Esophagus muscularis mucosa (tissue), 4 donors: Measurements from ENCODE around the gene ACSM3. TPM values are rescaled to one million over a fixed set of nuclear protein-coding genes. Genes with fewer than 3 reads are reported as not detected.
"Not testable (repeated sequence)": the region's sequence is repeated elsewhere in the genome, so short reads cannot be mapped to it uniquely, and the experiment has no call there.

Source experiments
- DNase-seq: peaks from one replicate; pipeline ENCODE4 v3.0.0-alpha.2; 2017; ENCODE audit errors: extremely low spot score
- H3K27ac ChIP-seq, 4 donors: fragments of 200-600 bp; sonication (generic); replicated peaks in 1 of 4; 1 replicate in 3 of 4; 2 replicates in 1 of 4; pipeline ENCODE4 v1.5.1; 2016 to 2019; ENCODE audit warnings: mild to moderate bottlenecking in 1 of 4
- H3K27me3 ChIP-seq, 4 donors: fragments of 200-600 bp; sonication (generic); one replicate each; pipeline versions ENCODE4 v1.5.1 to v1.6.0; 2016 to 2019
- H3K36me3 ChIP-seq, 4 donors: fragments of 200-600 bp; sonication (generic); one replicate each; pipeline ENCODE4 v1.5.1; 2016 to 2019
- H3K4me1 ChIP-seq, 4 donors: fragments of 200-600 bp; sonication (generic); one replicate each; pipeline ENCODE4 v1.5.1; 2016 to 2019
- H3K4me3 ChIP-seq, 4 donors: fragments of 200-600 bp; sonication (generic); 1 replicate in 2 of 4; 2 replicates in 2 of 4; pipeline ENCODE4 v1.5.1; 2016 to 2019; ENCODE audit warnings: mild to moderate bottlenecking in 4 of 4, moderate library complexity in 1 of 4
- H3K9me3 ChIP-seq, 4 donors: fragments of 200-600 bp; sonication (generic); 1 replicate in 3 of 4; 2 replicates in 1 of 4; pipeline ENCODE4 v1.5.1; 2016 to 2019
- EP300 ChIP-seq: sonication (generic); formaldehyde crosslinking; IDR thresholded peaks from one replicate; pipeline ENCODE4 v1.6.1; 2017; ENCODE audit warnings: antibody characterized with exemption
- POLR2A ChIP-seq: fragments of 450-650 bp; IDR thresholded peaks from one replicate; pipeline ENCODE4 v1.6.1; 2017; ENCODE audit warnings: antibody characterized with exemption, moderate library complexity, mild to moderate bottlenecking, low read depth
- POLR2AphosphoS5 ChIP-seq, 2 donors: sonication (generic); formaldehyde crosslinking; IDR thresholded peaks; one replicate each; pipeline ENCODE4 v1.6.1; 2017; ENCODE audit warnings: antibody characterized with exemption in 2 of 2
- WGBS: methylation state at CpG from one replicate; pipeline ENCODE4 v1.1.5; 2018; 5-methylcytosine and 5-hydroxymethylcytosine counted together
- intact Hi-C: fragments of 100-400 bp; cut with DNase I; formaldehyde crosslinking; loops from one replicate; pipeline ENCODE4 v1.15.1; 2023
- total RNA-seq, 4 donors: library from RNA; depleted of rRNA; stranded (reverse); fragments of >200 nt; gene quantifications; one replicate each; pipeline versions ENCODE4 v1.1.0 to v1.2.1, GENCODE V29; 2016
- TF ChIP-seq, protein P1 (sequence below), 3 experiments: fragments of 200-600 bp in 2 of 3; fragments of 450-650 bp in 1 of 3; sonication (generic) in 2 of 3; IDR thresholded peaks; one replicate each; pipeline ENCODE4 v1.5.1; 2017 to 2019; ENCODE audit warnings: antibody characterized with exemption in 3 of 3, mild to moderate bottlenecking in 2 of 3, moderate library complexity in 1 of 3

Gene ACSM3
- total RNA-seq, 4 donors from 2014 or later = 4.3 to 11.0 (median 5.9) TPM

- Histone ChIP-seq H3K36me3 (peaks cover 0 to 21% (median 8%) of the 10 kb centered on the region in 4 donors), H3K27me3 (no peaks in the 10 kb centered on the region), H3K4me3 (no peak overlapping the region), H3K9me3 (no peaks in the 10 kb centered on the region), H3K4me1 (peaks cover 5 to 31% (median 26%) of the 10 kb centered on the region in 4 donors), H3K27ac (no peak overlapping the region)
- intact Hi-C loops = loop anchor here (5.0 kb wide), 1 partner anchor 279 kb away; no protein-coding TSS in a partner anchor
- TF ChIP-seq POLR2A = no peak
- TF ChIP-seq, protein P1, sequence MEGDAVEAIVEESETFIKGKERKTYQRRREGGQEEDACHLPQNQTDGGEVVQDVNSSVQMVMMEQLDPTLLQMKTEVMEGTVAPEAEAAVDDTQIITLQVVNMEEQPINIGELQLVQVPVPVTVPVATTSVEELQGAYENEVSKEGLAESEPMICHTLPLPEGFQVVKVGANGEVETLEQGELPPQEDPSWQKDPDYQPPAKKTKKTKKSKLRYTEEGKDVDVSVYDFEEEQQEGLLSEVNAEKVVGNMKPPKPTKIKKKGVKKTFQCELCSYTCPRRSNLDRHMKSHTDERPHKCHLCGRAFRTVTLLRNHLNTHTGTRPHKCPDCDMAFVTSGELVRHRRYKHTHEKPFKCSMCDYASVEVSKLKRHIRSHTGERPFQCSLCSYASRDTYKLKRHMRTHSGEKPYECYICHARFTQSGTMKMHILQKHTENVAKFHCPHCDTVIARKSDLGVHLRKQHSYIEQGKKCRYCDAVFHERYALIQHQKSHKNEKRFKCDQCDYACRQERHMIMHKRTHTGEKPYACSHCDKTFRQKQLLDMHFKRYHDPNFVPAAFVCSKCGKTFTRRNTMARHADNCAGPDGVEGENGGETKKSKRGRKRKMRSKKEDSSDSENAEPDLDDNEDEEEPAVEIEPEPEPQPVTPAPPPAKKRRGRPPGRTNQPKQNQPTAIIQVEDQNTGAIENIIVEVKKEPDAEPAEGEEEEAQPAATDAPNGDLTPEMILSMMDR (IDR thresholded peaks at IDR 0.05) = no peak
- TF ChIP-seq EP300 = no peak
- TF ChIP-seq POLR2AphosphoS5 (IDR thresholded peaks at IDR 0.05) = no peak
- 91% methylated on average over 2 of the region's 2 CpGs for WGBS
- no peak for DNase-seq
These were observed 39.4 kb downstream of the ACSM3 start for GRCh38 chr16:20803192-20803560.

GRCh38 chr16:20803561-20804214, 39.9 kb downstream of the ACSM3 start:
- TF ChIP-seq, protein P1 (IDR thresholded peaks at IDR 0.05) = no peak
- TF ChIP-seq POLR2AphosphoS5 (IDR thresholded peaks at IDR 0.05) (no peak), EP300 (no peak), POLR2A (no peak)
- WGBS = 91% methylated on average over 7 of the region's 7 CpGs
- no peak for DNase-seq
- H3K9me3 ChIP-seq = no peaks in the 10 kb centered on the region
- H3K4me1 ChIP-seq = peaks cover 5 to 31% (median 26%) of the 10 kb centered on the region in 4 donors
- H3K27ac ChIP-seq = no peak overlapping the region
- H3K4me3 ChIP-seq = no peak overlapping the region
- H3K27me3 ChIP-seq = no peaks in the 10 kb centered on the region
- intact Hi-C loops = loop anchor here (5.0 kb wide), 1 partner anchor 279 kb away; no protein-coding TSS in a partner anchor
- H3K36me3 ChIP-seq = peaks cover 0 to 16% (median 3%) of the 10 kb centered on the region in 4 donors

DNA sequence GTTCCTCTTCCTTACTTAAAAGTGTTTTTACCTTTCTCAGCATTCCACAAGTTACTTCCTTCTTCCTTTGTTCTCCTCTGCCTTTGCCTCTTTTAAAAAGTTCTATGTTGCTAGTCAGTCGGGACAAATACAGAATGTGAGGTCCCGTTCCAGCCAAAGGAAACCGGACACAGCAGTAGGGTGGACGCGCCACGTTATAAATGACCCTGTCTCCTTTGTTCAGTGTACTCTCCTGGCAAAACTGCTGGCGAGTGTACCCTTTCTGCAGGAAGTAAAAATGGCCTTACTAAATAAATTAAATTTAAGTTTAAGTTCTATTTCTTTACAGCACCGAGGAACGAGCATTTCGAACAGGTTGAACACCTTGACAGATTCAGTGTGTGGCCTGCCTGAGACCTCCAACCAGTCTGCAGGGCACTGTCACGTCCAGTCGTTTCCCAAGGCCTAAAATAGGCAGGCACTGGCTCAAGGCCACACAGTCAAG, 41.9 kb downstream of the ACSM3 start:
- H3K9me3 ChIP-seq, intact Hi-C loops, H3K27me3 ChIP-seq, DNase-seq: not testable (repeated sequence)
- H3K4me3 ChIP-seq = peak overlapping the region; percentile 71 to 84 (median 74)
- WGBS = 14% methylated on average over 10 of the region's 12 CpGs
- H3K4me1 ChIP-seq = peaks cover 5 to 24% (median 20%) of the 10 kb centered on the region in 4 donors
- peaks cover 0 to 13% (median 0%) of the 10 kb centered on the region in 4 donors for H3K36me3 ChIP-seq
- peak overlapping the region; percentile 90 to 92 (median 90) for H3K27ac ChIP-seq

DNA sequence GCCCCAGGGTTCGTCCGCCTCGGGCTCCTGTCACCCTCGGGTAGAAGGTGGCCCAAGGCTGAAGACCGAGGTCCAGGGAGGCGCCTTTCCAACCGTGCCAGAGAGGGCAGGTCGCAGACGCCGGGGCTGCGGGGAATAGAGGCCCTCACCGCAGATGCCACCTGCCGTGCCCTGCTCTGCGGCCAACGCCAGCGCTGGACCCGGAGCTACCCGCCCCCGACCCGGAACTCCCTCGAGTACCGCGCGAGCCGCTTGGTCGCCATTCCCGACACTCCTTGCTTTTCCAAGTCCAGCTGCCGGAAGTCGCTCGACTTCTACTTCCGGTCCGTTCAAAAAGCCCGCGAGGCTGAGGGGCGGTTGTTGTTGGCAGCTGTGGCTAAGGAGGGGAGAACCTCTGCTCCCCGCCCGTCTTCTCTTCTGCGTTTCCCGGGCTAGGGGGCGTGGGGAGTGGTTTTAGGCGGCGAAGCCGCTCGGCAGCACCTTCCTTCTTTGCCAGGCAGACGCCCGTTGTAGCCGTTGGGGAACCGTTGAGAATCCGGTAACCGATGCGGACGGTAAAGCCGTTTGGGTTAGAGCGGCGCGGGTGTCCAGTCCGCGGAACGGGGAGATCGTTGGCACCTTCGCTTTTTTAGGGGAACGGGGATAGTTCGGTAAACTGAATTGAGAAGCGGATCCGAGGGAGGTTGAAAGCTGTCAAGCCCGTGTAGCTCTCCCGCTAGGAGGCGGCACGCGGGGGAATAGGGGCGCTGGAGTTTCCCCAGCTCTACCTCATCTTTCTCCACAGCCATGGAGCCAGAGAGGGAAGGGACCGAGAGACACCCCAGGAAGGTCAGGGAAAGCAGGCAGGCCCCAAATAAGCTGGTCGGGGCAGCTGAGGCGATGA, 42.6 kb downstream of the ACSM3 start, which contains the start of the genes ERI2 and REXO5:
Gene ERI2 (minus strand): TSS at position 305 of the 883 bp plus-strand sequence. CDS start 42 bp downstream, at position 263.
Gene REXO5 (plus strand): TSS at position 360 of the 883 bp plus-strand sequence. CDS start 427 bp downstream, at position 787.
- H3K9me3 ChIP-seq = no peaks in the 10 kb centered on the region
- peak within 1 kb of the TSS; percentile 71 to 84 (median 74) for H3K4me3 ChIP-seq
- no peaks in the 10 kb centered on the region for H3K27me3 ChIP-seq
- H3K4me1 ChIP-seq = peaks cover 5 to 24% (median 20%) of the 10 kb centered on the region in 4 donors
- WGBS = under 1% methylated on average over 56 of the region's 74 CpGs
- H3K36me3 ChIP-seq = peaks cover 0 to 12% (median 0%) of the 10 kb centered on the region in 4 donors
- DNase-seq = peak; percentile 97
- intact Hi-C loops = no loop called here
- TF ChIP-seq POLR2AphosphoS5 (IDR thresholded peaks at IDR 0.05) (peak; percentile 77 to 88), POLR2A (no peak)
- TF ChIP-seq, protein P1 (IDR thresholded peaks at IDR 0.05) = peak; percentile 33 to 38 (median 35)
- H3K27ac ChIP-seq = peak within 1 kb of the TSS; percentile 90 to 92 (median 90)
